Measurements from ENCODE around the gene AKAP17A. TPM values are rescaled to one million over a fixed set of nuclear protein-coding genes. Genes with fewer than 3 reads are reported as not detected.

Gene AKAP17A
- total RNA-seq, 1 donor from 2014 or later, result 49.8 TPM

DNA sequence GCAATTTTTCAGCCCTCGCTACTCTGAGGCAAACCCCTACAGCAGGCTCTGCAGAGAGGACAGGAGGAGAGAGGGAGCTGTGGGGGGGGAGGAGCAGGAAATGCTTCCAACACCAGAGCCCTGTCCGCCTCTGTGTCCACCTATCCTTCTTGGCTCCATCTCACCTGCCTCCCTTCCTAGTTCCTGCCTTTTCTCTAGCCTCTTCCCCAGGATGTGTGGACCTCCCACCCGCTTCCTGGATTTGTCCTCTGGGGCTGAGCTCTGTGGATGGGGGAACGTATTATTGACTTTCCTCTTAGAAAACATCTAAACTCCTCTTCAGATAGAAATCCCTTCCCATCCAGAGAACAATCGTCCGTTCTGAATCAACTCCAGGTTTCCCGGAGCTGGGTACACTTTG lies 37.8 kb downstream of the AKAP17A start:
- Histone ChIP-seq H3K36me3 (no peaks in the 10 kb centered on the region), H3K4me1 (no peaks in the 10 kb centered on the region), H3K27ac (no peak overlapping the region), H3K27me3 (no peaks in the 10 kb centered on the region), H3K9me3 (no peaks in the 10 kb centered on the region), H3K4me3 (no peak overlapping the region)
- no peak for DNase-seq (ENCODE audit: extremely low spot score in 2 of 2)
- intact Hi-C loops (cut with DNase I), result no loop called here
- TF ChIP-seq, protein P1, sequence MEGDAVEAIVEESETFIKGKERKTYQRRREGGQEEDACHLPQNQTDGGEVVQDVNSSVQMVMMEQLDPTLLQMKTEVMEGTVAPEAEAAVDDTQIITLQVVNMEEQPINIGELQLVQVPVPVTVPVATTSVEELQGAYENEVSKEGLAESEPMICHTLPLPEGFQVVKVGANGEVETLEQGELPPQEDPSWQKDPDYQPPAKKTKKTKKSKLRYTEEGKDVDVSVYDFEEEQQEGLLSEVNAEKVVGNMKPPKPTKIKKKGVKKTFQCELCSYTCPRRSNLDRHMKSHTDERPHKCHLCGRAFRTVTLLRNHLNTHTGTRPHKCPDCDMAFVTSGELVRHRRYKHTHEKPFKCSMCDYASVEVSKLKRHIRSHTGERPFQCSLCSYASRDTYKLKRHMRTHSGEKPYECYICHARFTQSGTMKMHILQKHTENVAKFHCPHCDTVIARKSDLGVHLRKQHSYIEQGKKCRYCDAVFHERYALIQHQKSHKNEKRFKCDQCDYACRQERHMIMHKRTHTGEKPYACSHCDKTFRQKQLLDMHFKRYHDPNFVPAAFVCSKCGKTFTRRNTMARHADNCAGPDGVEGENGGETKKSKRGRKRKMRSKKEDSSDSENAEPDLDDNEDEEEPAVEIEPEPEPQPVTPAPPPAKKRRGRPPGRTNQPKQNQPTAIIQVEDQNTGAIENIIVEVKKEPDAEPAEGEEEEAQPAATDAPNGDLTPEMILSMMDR (IDR thresholded peaks at IDR 0.05), result no peak
- TF ChIP-seq POLR2AphosphoS5 (IDR thresholded peaks at IDR 0.05; ENCODE audit: insufficient read depth in 1 of 2, low read depth in 1 of 2), result no peak
- TF ChIP-seq POLR2A (IDR thresholded peaks at IDR 0.05), result no peak

GRCh38 chrX:1646009-1646408 lies 54.6 kb downstream of the AKAP17A start:
- intact Hi-C loops (cut with DNase I), result loop anchor here (5.0 kb wide), 1 partner anchor 936 kb away; no protein-coding TSS in a partner anchor
- no peak for DNase-seq (ENCODE audit: extremely low spot score in 2 of 2)
- Histone ChIP-seq H3K9me3 (no peaks in the 10 kb centered on the region), H3K27me3 (no peaks in the 10 kb centered on the region), H3K4me1 (no peaks in the 10 kb centered on the region), H3K27ac (no peak overlapping the region), H3K36me3 (no peaks in the 10 kb centered on the region), H3K4me3 (no peak overlapping the region)
- TF ChIP-seq POLR2AphosphoS5 (IDR thresholded peaks at IDR 0.05; ENCODE audit: insufficient read depth in 1 of 2, low read depth in 1 of 2), result no peak
- TF ChIP-seq, protein P1 (IDR thresholded peaks at IDR 0.05), result no peak
- no peak for TF ChIP-seq POLR2A (IDR thresholded peaks at IDR 0.05)

DNA sequence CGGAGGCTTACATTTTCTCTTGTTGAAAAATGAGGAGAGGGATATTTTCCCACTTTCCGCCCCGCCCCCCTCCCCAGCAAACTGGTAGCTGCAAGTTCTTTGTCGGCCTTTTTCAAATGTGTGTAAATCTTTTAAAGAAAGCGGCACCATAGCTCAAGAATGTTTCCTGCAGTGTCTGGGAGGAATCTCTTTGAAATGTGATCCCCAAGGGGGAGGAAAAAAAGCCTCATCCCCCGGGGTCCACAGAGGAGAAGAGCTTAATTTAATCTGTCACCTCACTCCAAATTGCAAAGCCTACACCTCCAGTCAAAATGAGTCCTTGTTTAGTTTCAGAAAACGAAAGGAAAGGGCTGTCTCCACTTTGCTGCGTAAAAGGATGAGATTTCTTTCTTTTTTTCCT lies 58.2 kb downstream of the AKAP17A start:
- Histone ChIP-seq H3K36me3 (no peaks in the 10 kb centered on the region), H3K4me3 (no peak overlapping the region), H3K4me1 (no peaks in the 10 kb centered on the region), H3K27me3 (no peaks in the 10 kb centered on the region), H3K27ac (no peak overlapping the region), H3K9me3 (no peaks in the 10 kb centered on the region)
- intact Hi-C loops (cut with DNase I), result loop anchor here (5.0 kb wide), 1 partner anchor 933 kb away; no protein-coding TSS in a partner anchor
- no peak for TF ChIP-seq POLR2A (IDR thresholded peaks at IDR 0.05)
- TF ChIP-seq, protein P1 (IDR thresholded peaks at IDR 0.05), result no peak
- no peak for TF ChIP-seq POLR2AphosphoS5 (IDR thresholded peaks at IDR 0.05; ENCODE audit: insufficient read depth in 1 of 2, low read depth in 1 of 2)
- DNase-seq (ENCODE audit: extremely low spot score in 2 of 2), result no peak

Other genes starting within 250 kb of the AKAP17A start
- gene SLC25A6, start 199.5 kb upstream of the AKAP17A start, total RNA-seq, result 442 TPM
- 31.7 TPM for gene ASMTL, start 138.7 kb upstream of the AKAP17A start, total RNA-seq
- 0.74 TPM for gene P2RY8, start 54.4 kb upstream of the AKAP17A start, total RNA-seq
- not detected for gene ASMT, start 23.5 kb downstream of the AKAP17A start, total RNA-seq

Measured in vagina (tissue), 2 donors.